MM.1S (cell line): ENCODE results near the gene MCCC2.

Experiments
- DNase-seq: peaks from one replicate; pipeline ENCODE4 v3.0.0-alpha.2; 2015
- H2AFZ ChIP-seq: fragments of 300-600 bp; sonication (generic); 2 replicates; pipeline ENCODE4 v1.6.0; 2016; ENCODE audit warnings: antibody characterized with exemption, low read length
- H3F3A ChIP-seq: fragments of 300-600 bp; sonication (generic); 2 replicates; pipeline ENCODE4 v1.6.1; 2016; ENCODE audit warnings: mild to moderate bottlenecking, antibody characterized with exemption, low read length, moderate library complexity, mixed read lengths; ENCODE audit not compliant: insufficient read depth
- H3K27ac ChIP-seq: fragments of 300-600 bp; sonication (generic); 2 replicates; pipeline ENCODE4 v1.5.1; 2016; ENCODE audit warnings: mild to moderate bottlenecking, low read length
- H3K27me3 ChIP-seq: fragments of 300-600 bp; sonication (generic); replicated peaks from 2 replicates; pipeline ENCODE4 v1.6.0; 2016; ENCODE audit warnings: low read length; ENCODE audit not compliant: insufficient read depth
- H3K36me3 ChIP-seq: fragments of 300-600 bp; sonication (generic); replicated peaks from 2 replicates; pipeline ENCODE4 v1.6.1; 2016; ENCODE audit warnings: mild to moderate bottlenecking, low read length, mixed read lengths; ENCODE audit not compliant: insufficient read depth
- H3K4me1 ChIP-seq: fragments of 300-600 bp; sonication (generic); 2 replicates; pipeline ENCODE4 v1.6.1; 2016; ENCODE audit warnings: low read length, mixed read lengths
- H3K4me2 ChIP-seq: fragments of 300-600 bp; sonication (generic); 2 replicates; pipeline ENCODE4 v1.6.0; 2016; ENCODE audit warnings: low read depth, low read length
- H3K4me3 ChIP-seq: fragments of 300-600 bp; sonication (generic); 2 replicates; pipeline ENCODE4 v1.5.1; 2016; ENCODE audit warnings: low read length, mixed read lengths
- H3K79me2 ChIP-seq: fragments of 300-600 bp; sonication (generic); 2 replicates; pipeline ENCODE4 v1.6.1; 2016; ENCODE audit warnings: mixed run types, low read length, mixed read lengths
- H3K9ac ChIP-seq: fragments of 300-600 bp; sonication (generic); 2 replicates; pipeline ENCODE4 v1.6.1; 2016; ENCODE audit warnings: low read length, mixed read lengths
- H3K9me2 ChIP-seq: fragments of 300-600 bp; sonication (generic); replicated peaks from 2 replicates; pipeline ENCODE4 v1.6.1; 2016; ENCODE audit warnings: mild to moderate bottlenecking, low read length, mixed read lengths; ENCODE audit not compliant: insufficient read depth
- H3K9me3 ChIP-seq: fragments of 300-600 bp; sonication (generic); replicated peaks from 2 replicates; pipeline ENCODE4 v1.6.1; 2016; ENCODE audit warnings: mild to moderate bottlenecking, low read length, mixed read lengths; ENCODE audit not compliant: insufficient read depth
- H4K20me1 ChIP-seq: fragments of 300-600 bp; sonication (generic); 2 replicates; pipeline ENCODE4 v1.6.1; 2016; ENCODE audit warnings: mild to moderate bottlenecking, low read length, moderate library complexity, mixed read lengths; ENCODE audit not compliant: insufficient read depth
- EZH2 ChIP-seq: fragments of 300-600 bp; sonication (generic); optimal IDR thresholded peaks from 2 replicates; pipeline ENCODE3; 2017; ENCODE audit warnings: low read depth, mild to moderate bottlenecking, antibody characterized with exemption, low read length, mixed read lengths
- EZH2phosphoT487 ChIP-seq: fragments of 300-600 bp; sonication (generic); IDR thresholded peaks from 2 replicates; pipeline ENCODE4 v1.6.1; 2018; ENCODE audit warnings: antibody characterized with exemption, low read length
- TF ChIP-seq, protein P1 (sequence below): fragments of 300-600 bp; sonication (generic); IDR thresholded peaks from 2 replicates; pipeline ENCODE4 v1.5.1; 2016; ENCODE audit warnings: antibody characterized with exemption, low read length, mixed read lengths

The MCCC2 gene

DNA sequence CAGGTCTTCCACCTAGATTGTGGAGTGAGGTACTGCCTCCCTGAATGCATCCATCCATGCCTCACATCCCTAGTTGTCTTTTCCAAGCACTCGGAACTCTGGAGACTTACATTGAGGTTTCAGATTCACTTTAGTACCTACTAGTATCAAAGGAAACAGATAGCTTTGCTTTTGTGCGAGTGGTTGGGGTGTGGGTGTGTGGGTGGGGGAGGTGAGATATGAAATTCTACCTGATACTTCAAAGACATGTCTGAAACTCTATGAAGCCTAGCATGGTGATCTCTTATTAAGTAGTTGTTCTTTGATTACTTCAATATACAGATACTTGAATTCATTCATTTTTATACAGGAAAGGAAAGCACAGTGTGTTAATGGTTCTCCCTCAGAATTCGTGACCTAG, 64.4 kb downstream of the MCCC2 start:
- DNase-seq: no peak
- H3K36me3 ChIP-seq: no peaks in the 10 kb centered on the region; the same call in 1 of the 2 replicates

DNA sequence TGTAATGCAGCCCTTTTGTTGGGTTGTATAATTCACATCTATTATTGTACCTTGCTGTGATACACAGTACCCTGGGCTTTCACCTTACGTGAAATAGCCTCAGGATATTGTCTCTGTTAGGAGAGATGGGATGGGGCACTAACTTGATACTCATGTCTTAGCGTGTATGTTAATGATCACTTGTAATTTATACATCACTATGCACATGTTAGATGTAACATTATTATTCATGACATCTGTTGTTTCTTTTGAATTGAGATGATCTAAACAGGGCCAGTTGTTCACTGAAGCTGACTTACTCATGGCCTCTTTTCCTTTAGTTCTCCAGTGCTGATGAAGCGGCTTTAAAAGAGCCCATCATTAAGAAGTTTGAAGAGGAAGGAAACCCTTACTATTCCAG, 65.2 kb downstream of the MCCC2 start:
- H3K36me3 ChIP-seq: no peaks in the 10 kb centered on the region; the same call in 1 of the 2 replicates
- no peaks in the 10 kb centered on the region for H3F3A ChIP-seq
- TF ChIP-seq EZH2phosphoT487: no peak
- no peak for TF ChIP-seq EZH2
- TF ChIP-seq, protein P1, sequence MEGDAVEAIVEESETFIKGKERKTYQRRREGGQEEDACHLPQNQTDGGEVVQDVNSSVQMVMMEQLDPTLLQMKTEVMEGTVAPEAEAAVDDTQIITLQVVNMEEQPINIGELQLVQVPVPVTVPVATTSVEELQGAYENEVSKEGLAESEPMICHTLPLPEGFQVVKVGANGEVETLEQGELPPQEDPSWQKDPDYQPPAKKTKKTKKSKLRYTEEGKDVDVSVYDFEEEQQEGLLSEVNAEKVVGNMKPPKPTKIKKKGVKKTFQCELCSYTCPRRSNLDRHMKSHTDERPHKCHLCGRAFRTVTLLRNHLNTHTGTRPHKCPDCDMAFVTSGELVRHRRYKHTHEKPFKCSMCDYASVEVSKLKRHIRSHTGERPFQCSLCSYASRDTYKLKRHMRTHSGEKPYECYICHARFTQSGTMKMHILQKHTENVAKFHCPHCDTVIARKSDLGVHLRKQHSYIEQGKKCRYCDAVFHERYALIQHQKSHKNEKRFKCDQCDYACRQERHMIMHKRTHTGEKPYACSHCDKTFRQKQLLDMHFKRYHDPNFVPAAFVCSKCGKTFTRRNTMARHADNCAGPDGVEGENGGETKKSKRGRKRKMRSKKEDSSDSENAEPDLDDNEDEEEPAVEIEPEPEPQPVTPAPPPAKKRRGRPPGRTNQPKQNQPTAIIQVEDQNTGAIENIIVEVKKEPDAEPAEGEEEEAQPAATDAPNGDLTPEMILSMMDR: no peak
- no peaks in the 10 kb centered on the region for H3K9me2 ChIP-seq
- no peak overlapping the region for H3K9ac ChIP-seq
- no peak overlapping the region for H2AFZ ChIP-seq
- H3K79me2 ChIP-seq: no peaks in the 10 kb centered on the region
- no peak overlapping the region for H3K27ac ChIP-seq
- no peaks in the 10 kb centered on the region for H3K9me3 ChIP-seq
- no peak overlapping the region for H3K4me2 ChIP-seq
- no peaks in the 10 kb centered on the region for H3K27me3 ChIP-seq
- no peaks in the 10 kb centered on the region for H3K4me1 ChIP-seq
- no peaks in the 10 kb centered on the region for H4K20me1 ChIP-seq
- no peak for DNase-seq
- no peak overlapping the region for H3K4me3 ChIP-seq

More for the DNA sequence above, 64.4 kb downstream of the MCCC2 start:
- no peak overlapping the region for H3K27ac ChIP-seq
- H2AFZ ChIP-seq: no peak overlapping the region
- no peak overlapping the region for H3K9ac ChIP-seq
- no peaks in the 10 kb centered on the region for H3K4me1 ChIP-seq
- H3K4me3 ChIP-seq: no peak overlapping the region
- TF ChIP-seq EZH2phosphoT487: no peak
- no peak for TF ChIP-seq EZH2
- TF ChIP-seq, protein P1: no peak
- no peaks in the 10 kb centered on the region for H3K27me3 ChIP-seq
- no peak overlapping the region for H3K4me2 ChIP-seq
- H3K79me2 ChIP-seq: no peaks in the 10 kb centered on the region
- no peaks in the 10 kb centered on the region for H3F3A ChIP-seq
- H3K9me3 ChIP-seq: no peaks in the 10 kb centered on the region
- no peaks in the 10 kb centered on the region for H4K20me1 ChIP-seq
- H3K9me2 ChIP-seq: no peaks in the 10 kb centered on the region

DNA sequence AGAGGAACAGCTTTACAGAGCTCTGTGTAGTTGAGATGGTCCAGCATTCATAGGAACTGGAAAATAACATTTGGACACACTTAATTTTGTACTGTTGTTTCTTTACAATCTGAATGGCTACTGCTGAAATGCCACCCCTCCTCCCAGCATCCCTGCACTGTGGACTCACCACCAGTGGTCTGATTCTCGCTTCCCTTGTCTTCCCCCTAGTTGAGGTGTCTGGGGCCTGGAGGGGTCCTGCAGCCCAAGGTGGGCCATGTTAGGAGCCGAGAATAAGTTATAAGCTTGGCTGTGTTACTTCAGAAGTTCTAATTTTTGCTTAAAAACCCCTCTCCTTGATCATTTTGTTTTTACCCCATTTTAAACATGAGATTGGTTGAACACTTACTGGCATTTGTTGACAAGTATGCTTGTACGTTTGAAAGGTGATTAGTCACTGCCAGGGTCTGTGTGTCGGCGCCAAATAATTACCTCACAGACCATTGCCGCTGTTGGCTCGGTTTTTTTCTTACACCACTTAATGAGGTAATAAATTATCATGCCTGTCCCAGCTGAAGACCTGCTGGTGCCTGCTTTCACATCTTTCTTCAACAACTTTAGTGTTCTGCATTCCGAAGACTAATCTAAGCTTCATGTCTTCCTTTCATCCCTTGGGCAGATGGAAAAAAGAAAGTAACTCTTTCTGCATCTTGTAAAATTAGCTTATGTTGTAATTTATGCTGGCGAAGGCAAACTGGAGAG, 65.8 kb downstream of the MCCC2 start:
- no peak for DNase-seq
- no peaks in the 10 kb centered on the region for H3K9me2 ChIP-seq

More for the DNA sequence above, 65.8 kb downstream of the MCCC2 start:
- Histone ChIP-seq H3K79me2 (no peaks in the 10 kb centered on the region), H3K9ac (no peak overlapping the region), H2AFZ (no peak overlapping the region), H3K4me3 (no peak overlapping the region), H3K4me2 (no peak overlapping the region), H3K9me3 (no peaks in the 10 kb centered on the region), H3K36me3 (no peaks in the 10 kb centered on the region; the same call in 1 of the 2 replicates), H3F3A (no peaks in the 10 kb centered on the region), H3K27me3 (no peaks in the 10 kb centered on the region), H4K20me1 (no peaks in the 10 kb centered on the region), H3K4me1 (no peaks in the 10 kb centered on the region), H3K27ac (no peak overlapping the region)
- TF ChIP-seq EZH2 (no peak), EZH2phosphoT487 (no peak)
- TF ChIP-seq, protein P1: no peak
